Activated B cell treated with CpG ODN at 0.5 μM for 24 hours (primary cell): ENCODE measurements around the gene ITGAV. TPM values are rescaled to one million over a fixed set of nuclear protein-coding genes. Genes with fewer than 3 reads are reported as not detected.

ENCODE experiments used
- ATAC-seq: fragments of 200-7000 bp; cut with Tn5 transposase; one replicate; pipeline ENCODE4 v1.10.0; 2021; ENCODE audit warnings: low read depth, mild to moderate bottlenecking, moderate library complexity
- CTCF ChIA-PET: fragments of 350-600 bp; sonication (Branson Sonifier 250); formaldehyde crosslinking; loops from one replicate; lab custom pipeline; 2021; ENCODE audit warnings: antibody characterized with exemption; lab: Charles Lee
- POLR2A ChIA-PET: fragments of 350-600 bp; sonication (Branson Sonifier 250); formaldehyde crosslinking; loops from one replicate; lab custom pipeline; 2021; ENCODE audit warnings: antibody characterized with exemption; lab: Charles Lee
- DNase-seq: peaks from one replicate; pipeline ENCODE4 v3.0.0; 2022
- H3K27ac Mint-ChIP-seq: one replicate; pipeline ENCODE4 v1.8.0; 2020; ENCODE audit warnings: mixed read lengths
- H3K27me3 Mint-ChIP-seq: one replicate; pipeline ENCODE4 v1.8.0; 2021; ENCODE audit warnings: mixed read lengths
- H3K36me3 Mint-ChIP-seq: one replicate; pipeline ENCODE4 v1.8.0; 2021; ENCODE audit warnings: low read depth, mixed read lengths
- H3K4me1 Mint-ChIP-seq: one replicate; pipeline ENCODE4 v1.8.0; 2021; ENCODE audit warnings: mixed read lengths
- H3K4me3 Mint-ChIP-seq: one replicate; pipeline ENCODE4 v1.8.0; 2020; ENCODE audit warnings: mild to moderate bottlenecking, mixed read lengths
- H3K9me3 Mint-ChIP-seq: one replicate; pipeline ENCODE4 v1.8.0; 2020; ENCODE audit warnings: mixed read lengths
- intact Hi-C: fragments of 100-400 bp; cut with micrococcal nuclease; formaldehyde crosslinking; loops from one replicate; pipeline ENCODE4 v1.15.1; 2024
- total RNA-seq: library from RNA; stranded (reverse); gene quantifications from 2 replicates; pipeline ENCODE4 v1.2.3, GENCODE V29; 2022
- TF ChIP-seq, protein P1 (sequence below): fragments of 200-600 bp; IDR thresholded peaks from one replicate; pipeline ENCODE4 v1.8.0; 2022; ENCODE audit warnings: antibody characterized with exemption, mild to moderate bottlenecking

The ITGAV gene
- total RNA-seq, 1 donor from 2014 or later = 4.1 TPM

DNA sequence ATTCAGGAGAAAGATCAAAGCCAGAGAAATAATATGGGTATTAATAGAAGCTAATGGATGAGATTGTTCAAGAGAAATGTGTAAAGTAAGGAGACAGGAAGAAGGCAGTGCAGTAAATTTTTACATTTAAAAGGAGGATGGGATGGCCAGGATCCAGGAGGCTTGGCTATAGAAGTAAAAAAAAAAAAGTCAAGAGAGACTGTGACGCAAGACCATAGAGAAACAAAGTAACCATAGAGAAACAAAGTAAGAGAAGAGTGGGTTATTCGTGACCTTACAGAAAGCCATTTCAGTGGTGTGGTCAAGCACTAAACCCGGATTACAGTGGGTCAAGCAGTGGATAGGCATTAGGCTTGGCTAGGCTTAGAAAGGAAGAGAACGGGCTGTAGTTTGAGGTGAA, 93.5 kb downstream of the ITGAV start:
- H3K4me3 Mint-ChIP-seq = no peak overlapping the region
- H3K27ac Mint-ChIP-seq = no peak overlapping the region
- peaks cover 14% of the 10 kb centered on the region for H3K9me3 Mint-ChIP-seq
- H3K4me1 Mint-ChIP-seq = no peaks in the 10 kb centered on the region
- ChIA-PET POLR2A (no interaction called here), CTCF (no interaction called here)
- H3K27me3 Mint-ChIP-seq = no peaks in the 10 kb centered on the region
- DNase-seq (no peak), ATAC-seq (no peak)
- no peaks in the 10 kb centered on the region for H3K36me3 Mint-ChIP-seq
- TF ChIP-seq, protein P1, sequence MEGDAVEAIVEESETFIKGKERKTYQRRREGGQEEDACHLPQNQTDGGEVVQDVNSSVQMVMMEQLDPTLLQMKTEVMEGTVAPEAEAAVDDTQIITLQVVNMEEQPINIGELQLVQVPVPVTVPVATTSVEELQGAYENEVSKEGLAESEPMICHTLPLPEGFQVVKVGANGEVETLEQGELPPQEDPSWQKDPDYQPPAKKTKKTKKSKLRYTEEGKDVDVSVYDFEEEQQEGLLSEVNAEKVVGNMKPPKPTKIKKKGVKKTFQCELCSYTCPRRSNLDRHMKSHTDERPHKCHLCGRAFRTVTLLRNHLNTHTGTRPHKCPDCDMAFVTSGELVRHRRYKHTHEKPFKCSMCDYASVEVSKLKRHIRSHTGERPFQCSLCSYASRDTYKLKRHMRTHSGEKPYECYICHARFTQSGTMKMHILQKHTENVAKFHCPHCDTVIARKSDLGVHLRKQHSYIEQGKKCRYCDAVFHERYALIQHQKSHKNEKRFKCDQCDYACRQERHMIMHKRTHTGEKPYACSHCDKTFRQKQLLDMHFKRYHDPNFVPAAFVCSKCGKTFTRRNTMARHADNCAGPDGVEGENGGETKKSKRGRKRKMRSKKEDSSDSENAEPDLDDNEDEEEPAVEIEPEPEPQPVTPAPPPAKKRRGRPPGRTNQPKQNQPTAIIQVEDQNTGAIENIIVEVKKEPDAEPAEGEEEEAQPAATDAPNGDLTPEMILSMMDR = no peak
- intact Hi-C loops = no loop called here

DNA sequence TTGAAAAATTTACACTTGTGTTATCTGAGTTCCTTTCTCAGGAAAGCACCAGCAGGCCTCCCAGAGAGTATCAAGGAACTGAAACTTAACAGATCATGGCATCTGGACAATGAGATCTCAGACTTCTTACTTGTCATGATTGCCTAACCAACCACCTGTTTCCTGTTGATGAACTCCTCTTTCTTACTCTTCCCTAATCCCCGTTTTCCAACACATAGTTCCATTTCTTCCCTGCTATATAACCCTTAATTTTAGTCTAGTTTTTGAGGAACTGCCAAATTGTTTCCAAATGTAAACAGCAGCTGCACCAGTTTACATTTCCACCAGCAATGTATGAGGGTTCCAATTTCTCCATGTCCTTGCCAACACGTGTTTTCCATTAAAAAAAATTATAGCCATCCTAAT, 98.0 kb downstream of the ITGAV start:
- ChIA-PET POLR2A (no interaction called here), CTCF (no interaction called here)
- Mint-ChIP-seq H3K4me1 (no peaks in the 10 kb centered on the region), H3K27ac (no peak overlapping the region), H3K4me3 (no peak overlapping the region), H3K9me3 (peaks cover 18% of the 10 kb centered on the region), H3K27me3 (peaks cover 5% of the 10 kb centered on the region), H3K36me3 (no peaks in the 10 kb centered on the region)
- TF ChIP-seq, protein P1 = no peak
- intact Hi-C loops = no loop called here
- DNase-seq = no peak
- no peak for ATAC-seq

DNA sequence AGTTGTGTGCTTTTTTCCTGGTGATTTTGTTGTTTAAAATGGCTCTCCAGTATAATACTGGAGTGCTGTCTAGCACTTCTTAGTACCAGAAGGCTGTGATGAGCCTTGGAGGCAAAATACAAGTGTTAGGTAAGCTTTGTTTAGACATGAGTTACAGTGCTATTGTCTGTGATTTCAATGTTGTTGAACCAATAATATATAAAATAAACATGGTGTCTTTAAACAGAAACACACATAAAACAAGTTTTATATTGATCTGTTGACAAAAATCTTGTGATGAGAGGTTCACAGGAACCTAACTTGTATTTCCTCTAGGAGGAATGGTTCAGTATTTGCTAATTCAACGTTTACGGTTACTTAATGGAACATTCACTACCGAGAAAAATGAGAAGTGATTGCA, 99.0 kb downstream of the ITGAV start:
- TF ChIP-seq, protein P1 = no peak
- intact Hi-C loops = no loop called here
- Mint-ChIP-seq H3K4me3 (no peak overlapping the region), H3K4me1 (no peaks in the 10 kb centered on the region), H3K27me3 (peaks cover 10% of the 10 kb centered on the region), H3K36me3 (no peaks in the 10 kb centered on the region), H3K9me3 (peaks cover 18% of the 10 kb centered on the region), H3K27ac (no peak overlapping the region)
- CTCF ChIA-PET = no interaction called here
- DNase-seq = no peak
- ATAC-seq = no peak
- POLR2A ChIA-PET = no interaction called here

DNA sequence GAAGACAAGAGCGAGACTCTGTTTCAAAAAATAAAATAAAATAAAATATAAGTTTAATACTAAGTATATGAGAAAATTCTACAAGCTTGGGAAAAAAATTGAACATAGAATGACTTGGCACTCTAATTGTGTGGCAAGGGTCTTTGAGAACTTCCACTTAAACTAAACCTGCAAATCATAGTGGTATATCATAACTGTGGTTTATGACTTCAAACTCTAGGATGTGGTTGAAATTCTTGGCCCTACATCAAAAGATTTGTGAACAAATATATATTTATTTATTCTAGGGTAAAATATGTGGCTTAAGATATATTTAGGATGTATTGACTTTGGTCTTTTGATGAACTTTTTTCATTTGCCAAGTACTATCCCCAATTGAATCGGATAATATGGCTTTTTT, 100.9 kb downstream of the ITGAV start:
- Mint-ChIP-seq H3K4me1 (peaks cover 14% of the 10 kb centered on the region), H3K36me3 (no peaks in the 10 kb centered on the region), H3K27me3 (peaks cover 22% of the 10 kb centered on the region), H3K9me3 (peaks cover 14% of the 10 kb centered on the region), H3K27ac (no peak overlapping the region), H3K4me3 (no peak overlapping the region)
- intact Hi-C loops = no loop called here
- TF ChIP-seq, protein P1 = no peak
- no peak for DNase-seq
- CTCF ChIA-PET = no interaction called here
- ATAC-seq = no peak
- POLR2A ChIA-PET = no interaction called here

DNA sequence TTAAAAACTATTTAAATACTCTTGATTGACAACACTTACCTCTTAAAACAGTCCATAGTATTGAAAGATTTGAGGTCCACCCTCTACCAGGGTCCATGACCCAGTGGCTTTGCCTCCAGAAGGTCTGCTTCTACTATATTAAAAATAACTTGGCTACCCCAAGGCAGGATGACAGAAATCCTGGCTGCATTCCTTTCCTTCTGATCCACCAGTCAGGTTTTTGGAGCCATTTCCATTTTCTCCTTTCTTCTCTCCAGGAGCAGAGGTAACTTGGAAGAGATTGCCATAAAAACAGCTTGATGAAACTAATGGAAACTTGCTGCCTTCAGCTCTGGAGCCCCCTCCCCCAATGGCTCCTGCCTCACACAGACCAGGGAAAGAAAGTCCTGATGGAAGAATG, 101.4 kb downstream of the ITGAV start:
- ATAC-seq (no peak), DNase-seq (no peak)
- H3K4me1 Mint-ChIP-seq = peaks cover 14% of the 10 kb centered on the region
- ChIA-PET CTCF (no interaction called here), POLR2A (no interaction called here)
- no peaks in the 10 kb centered on the region for H3K36me3 Mint-ChIP-seq
- intact Hi-C loops = no loop called here
- H3K9me3 Mint-ChIP-seq = peaks cover 14% of the 10 kb centered on the region
- H3K4me3 Mint-ChIP-seq = no peak overlapping the region
- H3K27me3 Mint-ChIP-seq = peaks cover 22% of the 10 kb centered on the region
- TF ChIP-seq, protein P1 = no peak
- no peak overlapping the region for H3K27ac Mint-ChIP-seq
